ENCODE results near the gene LRRN4CL. TPM values are rescaled to one million over a fixed set of nuclear protein-coding genes. Genes with fewer than 3 reads are reported as not detected.

Gene LRRN4CL
- total RNA-seq, 2 experiments from 2014 or later, result not detected

DNA sequence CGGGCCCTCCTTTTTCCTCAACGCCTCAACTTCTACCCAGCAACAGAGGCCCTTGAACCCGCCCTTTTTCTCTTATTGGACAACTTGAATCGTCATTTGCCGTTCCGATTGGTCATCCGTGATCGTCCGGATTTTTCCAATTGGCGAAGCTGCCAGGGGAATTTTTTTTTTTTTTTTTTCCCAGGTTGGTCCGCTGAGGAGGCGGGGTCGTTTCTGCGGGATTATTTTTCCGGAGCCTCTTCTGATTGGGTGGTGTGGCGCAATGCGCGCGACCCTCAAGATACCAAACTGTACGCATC lies 38.5 kb upstream of the LRRN4CL start:
- Mint-ChIP-seq H3K9me3 (no peaks in the 10 kb centered on the region), H3K36me3 (ENCODE audit: low read depth) (peaks cover 50% of the 10 kb centered on the region), H3K4me1 (ENCODE audit: low read depth) (peaks cover 36% of the 10 kb centered on the region), H3K4me3 (peak overlapping the region; percentile 95), H3K27ac (peak overlapping the region; percentile 99), H3K27me3 (no peaks in the 10 kb centered on the region)
- no peak for TF ChIP-seq CTCF (IDR thresholded peaks at IDR 0.05)
- ATAC-seq (peak; percentile 64), DNase-seq (peak; percentile 90)
- intact Hi-C loops (cut with micrococcal nuclease), result loop anchor here (5.0 kb wide), 1 partner anchor 34 kb away; the partner anchor contains the start of gene POLR2G
- POLR2A ChIA-PET, result interaction anchor here (0.6 to 7.5 kb wide), 22 partner anchors 11 to 157 kb away, joined by 3 to 75 read pairs (median 4); partner anchors contain the start of genes BSCL2, GNG3, INTS5 and SLC3A2
- CTCF ChIA-PET, result interaction anchor here (0.6 to 2.2 kb wide), 13 partner anchors 10 to 303 kb away, joined by 3 to 11 read pairs (median 4); partner anchors contain the start of genes SLC3A2, TAF6L and ZBTB3

DNA sequence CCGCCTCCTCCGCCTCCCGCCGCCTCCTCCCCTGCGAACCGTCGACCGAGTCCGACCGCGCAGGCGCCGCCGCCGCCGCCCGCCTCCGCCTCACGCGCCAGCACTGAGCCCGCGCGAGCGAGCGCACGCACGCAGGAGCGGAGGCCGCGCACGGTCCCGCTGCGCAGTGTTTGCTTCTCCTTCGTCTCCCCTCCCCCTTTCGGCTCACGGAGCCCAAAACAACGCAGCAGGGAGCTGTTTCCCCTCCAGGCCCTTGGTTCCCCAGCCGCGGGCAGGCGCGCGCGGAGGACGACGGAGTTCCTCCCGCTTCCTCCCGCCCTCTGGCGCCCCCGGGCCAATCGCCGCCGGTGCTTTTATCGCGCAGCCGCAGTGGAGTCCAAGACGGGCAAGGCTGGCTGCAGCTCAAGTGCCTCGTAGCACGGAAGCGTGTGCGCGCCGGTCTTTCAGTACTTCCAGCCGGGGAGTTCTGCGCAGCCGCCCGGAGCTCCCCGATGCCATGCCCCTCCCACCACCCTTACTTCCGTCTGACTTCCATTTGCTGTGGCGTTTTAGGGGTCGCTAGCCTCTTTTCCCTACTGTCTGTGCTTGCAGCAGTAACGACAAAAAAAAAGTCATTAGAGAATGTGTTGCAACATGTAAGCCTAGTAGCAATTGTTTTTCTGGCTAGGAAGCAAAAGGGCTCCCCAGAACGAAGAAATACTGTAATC lies 38.0 kb upstream of the LRRN4CL start, which contains the start of gene HNRNPUL2:
Gene HNRNPUL2, minus strand, starts transcription at position 293 of the 707 bp plus-strand sequence. CDS start 301 bp downstream, outside the sequence.
- CTCF ChIA-PET, result interaction anchor here (0.6 to 2.2 kb wide), 12 partner anchors 10 to 303 kb away, joined by 3 to 11 read pairs (median 4); partner anchors contain the start of genes SLC3A2, TAF6L and ZBTB3

GRCh38 chr11:62726915-62727164 lies 37.5 kb upstream of the LRRN4CL start:
- Mint-ChIP-seq H3K36me3 (ENCODE audit: low read depth) (peaks cover 60% of the 10 kb centered on the region), H3K4me1 (ENCODE audit: low read depth) (peaks cover 46% of the 10 kb centered on the region), H3K27ac (peak overlapping the region; percentile 99), H3K27me3 (no peaks in the 10 kb centered on the region), H3K4me3 (peak overlapping the region; percentile 95), H3K9me3 (no peaks in the 10 kb centered on the region)
- intact Hi-C loops (cut with micrococcal nuclease), result loop anchor here (5.0 kb wide), 1 partner anchor 35 kb away; the partner anchor contains the start of gene POLR2G
- TF ChIP-seq CTCF (IDR thresholded peaks at IDR 0.05), result no peak
- ChIA-PET CTCF (interaction anchor here (0.8 to 2.2 kb wide), 9 partner anchors 9 to 302 kb away, joined by 3 to 11 read pairs (median 4); partner anchors contain the start of genes SLC3A2, TAF6L and ZBTB3), POLR2A (interaction anchor here (0.7 to 7.5 kb wide), 20 partner anchors 10 to 154 kb away, joined by 3 to 75 read pairs (median 4); partner anchors contain the start of genes BSCL2, GNG3, INTS5 and LBHD1)
- DNase-seq (no peak), ATAC-seq (no peak)

More for the DNA sequence above, 38.0 kb upstream of the LRRN4CL start, which contains the start of gene HNRNPUL2:
- Mint-ChIP-seq H3K4me1 (ENCODE audit: low read depth) (peaks cover 41% of the 10 kb centered on the region), H3K27me3 (no peaks in the 10 kb centered on the region), H3K4me3 (peak within 1 kb of the TSS; percentile 95), H3K36me3 (ENCODE audit: low read depth) (peaks cover 56% of the 10 kb centered on the region), H3K27ac (peak within 1 kb of the TSS; percentile 99), H3K9me3 (no peaks in the 10 kb centered on the region)
- DNase-seq (peak; percentile 98), ATAC-seq (peak; percentile 92)
- POLR2A ChIA-PET, result interaction anchor here (0.6 to 7.5 kb wide), 26 partner anchors 11 to 156 kb away, joined by 3 to 75 read pairs (median 4); partner anchors contain the start of genes BSCL2, GNG3, INTS5 and LBHD1
- intact Hi-C loops (cut with micrococcal nuclease), result loop anchor here (5.0 kb wide), 1 partner anchor 35 kb away; the partner anchor contains the start of gene POLR2G
- TF ChIP-seq CTCF (IDR thresholded peaks at IDR 0.05), result no peak

DNA sequence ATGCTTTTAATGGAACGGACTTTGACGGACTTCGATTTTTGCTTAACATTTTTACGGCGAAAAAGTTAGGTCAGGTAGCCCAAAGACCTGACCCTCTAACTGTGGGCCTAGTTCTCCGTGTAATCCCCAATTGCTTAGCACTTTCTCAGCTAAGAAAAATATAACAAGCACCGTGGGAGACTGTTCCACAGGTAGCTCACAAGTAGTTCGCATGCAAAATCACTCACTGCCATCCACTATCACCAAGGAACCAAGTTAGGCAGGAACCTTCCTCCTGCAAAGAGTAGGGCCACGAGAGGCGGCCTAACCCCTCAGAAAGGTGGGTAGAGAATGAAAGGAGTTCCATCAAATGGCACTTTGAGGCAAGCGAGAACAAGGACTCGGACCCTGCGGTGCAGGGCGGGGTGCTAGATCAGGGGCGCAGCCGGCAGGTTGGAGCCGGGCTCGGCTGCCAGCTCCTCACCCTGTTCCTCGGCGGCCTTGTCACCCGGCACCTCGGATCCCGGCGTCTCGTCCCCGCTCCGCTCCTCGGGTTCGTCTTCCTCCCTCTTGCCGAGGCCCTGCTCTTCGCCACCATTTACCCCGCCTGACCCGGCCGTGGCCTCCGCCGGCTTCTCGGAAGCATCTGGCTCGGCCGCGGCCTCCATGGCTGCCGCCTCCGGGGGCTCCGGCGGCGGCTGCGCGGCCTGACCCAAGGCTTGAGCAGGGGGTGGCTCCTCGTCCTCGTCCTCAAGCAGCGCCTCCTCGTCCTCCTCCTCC lies 37.0 kb upstream of the LRRN4CL start:
- H3K4me3 Mint-ChIP-seq, result peak overlapping the region; percentile 95
- peaks cover 46% of the 10 kb centered on the region for H3K4me1 Mint-ChIP-seq (ENCODE audit: low read depth)
- POLR2A ChIA-PET, result interaction anchor here (0.7 to 7.5 kb wide), 17 partner anchors 10 to 155 kb away, joined by 3 to 75 read pairs (median 4); partner anchors contain the start of genes BSCL2, INTS5, LBHD1 and SLC3A2
- intact Hi-C loops (cut with micrococcal nuclease), result loop anchor here (5.0 kb wide), 1 partner anchor 36 kb away; the partner anchor contains the start of gene POLR2G
- TF ChIP-seq CTCF (IDR thresholded peaks at IDR 0.05), result no peak
- H3K36me3 Mint-ChIP-seq (ENCODE audit: low read depth), result peaks cover 64% of the 10 kb centered on the region
- no peaks in the 10 kb centered on the region for H3K9me3 Mint-ChIP-seq
- CTCF ChIA-PET, result interaction anchor here (0.6 to 2.3 kb wide), 10 partner anchors 17 to 154 kb away, joined by 3 to 11 read pairs (median 3); partner anchors contain the start of genes SLC3A2, TAF6L and ZBTB3
- peak overlapping the region; percentile 99 for H3K27ac Mint-ChIP-seq
- DNase-seq (peak; percentile 26), ATAC-seq (no peak)
- no peaks in the 10 kb centered on the region for H3K27me3 Mint-ChIP-seq
